SU-DHL-6 (cell line): ENCODE results near the gene ASTN2.

Experiments
- H2AFZ ChIP-seq: fragments of 200-600 bp; sonication (generic); 2 replicates; pipeline ENCODE4 v1.6.1; 2014; ENCODE audit warnings: low read depth, mild to moderate bottlenecking, moderate library complexity, mixed read lengths, antibody characterized with exemption, low read length; ENCODE audit not compliant: severe bottlenecking
- H3F3A ChIP-seq: fragments of 200-600 bp; shearing (Covaris generic); 2 replicates; pipeline ENCODE4 v1.6.0; 2016; ENCODE audit warnings: antibody characterized with exemption, mild to moderate bottlenecking; ENCODE audit not compliant: insufficient read depth
- H3K27ac ChIP-seq: fragments of 200-600 bp; sonication (generic); 2 replicates; pipeline ENCODE4 v1.5.1; 2016; ENCODE audit warnings: low read depth, mild to moderate bottlenecking, low read length, moderate library complexity, mixed read lengths
- H3K27me3 ChIP-seq: fragments of 200-600 bp; sonication (generic), shearing (Covaris generic); 2 replicates; pipeline ENCODE4 v1.6.0; 2014; ENCODE audit warnings: mild to moderate bottlenecking, low read length
- H3K36me3 ChIP-seq: fragments of 200-600 bp; sonication (generic); 2 replicates; pipeline ENCODE4 v1.6.1; 2014; ENCODE audit warnings: mild to moderate bottlenecking, low read length, mixed read lengths
- H3K4me2 ChIP-seq: fragments of 300-600, 200-600 bp; shearing (Covaris generic), sonication (generic); 2 replicates; pipeline ENCODE4 v1.6.0; 2014; ENCODE audit warnings: low read length, low read depth, mild to moderate bottlenecking; ENCODE audit not compliant: poor library complexity, severe bottlenecking
- H3K4me3 ChIP-seq: fragments of 200-600 bp; sonication (generic); 2 replicates; pipeline ENCODE4 v1.5.1; 2014; ENCODE audit warnings: antibody characterized with exemption, low read length, mild to moderate bottlenecking, mixed read lengths; ENCODE audit not compliant: insufficient read depth, poor library complexity, severe bottlenecking
- H3K79me2 ChIP-seq: fragments of 200-600 bp; sonication (generic); 2 replicates; pipeline ENCODE4 v1.6.1; 2014; ENCODE audit warnings: mild to moderate bottlenecking, low read length, moderate library complexity; ENCODE audit not compliant: insufficient read depth
- H3K9ac ChIP-seq: fragments of 200-600 bp; sonication (generic); 2 replicates; pipeline ENCODE4 v1.7.0; 2014; ENCODE audit warnings: mild to moderate bottlenecking, low read length
- H3K9me2 ChIP-seq: fragments of 200-600 bp; sonication (generic); replicated peaks from 2 replicates; pipeline ENCODE4 v1.6.1; 2014; ENCODE audit warnings: low read length; ENCODE audit not compliant: insufficient read depth
- H3K9me3 ChIP-seq: fragments of 200-600 bp; sonication (generic); 2 replicates; pipeline ENCODE4 v1.6.1; 2014; ENCODE audit warnings: low read length, mixed read lengths; ENCODE audit not compliant: insufficient read depth
- H4K20me1 ChIP-seq: fragments of 200-600 bp; sonication (generic); 2 replicates; pipeline ENCODE4 v1.6.1; 2014; ENCODE audit warnings: low read depth, mild to moderate bottlenecking, antibody characterized with exemption, low read length, moderate library complexity, mixed read lengths
- CTCF ChIP-seq: fragments of 200-600 bp; sonication (generic); IDR thresholded peaks from one replicate; pipeline ENCODE4 v1.5.1; 2017; ENCODE audit warnings: antibody characterized with exemption, mild to moderate bottlenecking, low read length, moderate library complexity; ENCODE audit not compliant: insufficient read depth, poor library complexity, severe bottlenecking
- EZH2phosphoT487 ChIP-seq: fragments of 200-600 bp; sonication (generic), shearing (Covaris generic); conservative IDR thresholded peaks from 2 replicates; pipeline ENCODE4 v1.6.1; 2018; ENCODE audit warnings: mild to moderate bottlenecking, antibody characterized with exemption, low read length, moderate library complexity, mixed read lengths

The ASTN2 gene

GRCh38 chr9:117317192-117317591, 97.7 kb downstream of the ASTN2 start:
- no peaks in the 10 kb centered on the region for H3K9me3 ChIP-seq
- H3F3A ChIP-seq: no peaks in the 10 kb centered on the region
- no peaks in the 10 kb centered on the region for H3K36me3 ChIP-seq
- H3K4me2 ChIP-seq: no peak overlapping the region
- TF ChIP-seq EZH2phosphoT487 (no peak), CTCF (no peak)
- H2AFZ ChIP-seq: no peak overlapping the region
- no peaks in the 10 kb centered on the region for H3K79me2 ChIP-seq
- H3K4me3 ChIP-seq: no peak overlapping the region
- no peaks in the 10 kb centered on the region for H4K20me1 ChIP-seq
- H3K27ac ChIP-seq: no peak overlapping the region
- no peaks in the 10 kb centered on the region for H3K27me3 ChIP-seq
- no peak overlapping the region for H3K9ac ChIP-seq
- H3K9me2 ChIP-seq: no peaks in the 10 kb centered on the region

GRCh38 chr9:117315236-117315635, 99.6 kb downstream of the ASTN2 start:
- Histone ChIP-seq H3K9me3 (no peaks in the 10 kb centered on the region), H3K4me2 (no peak overlapping the region), H3K36me3 (no peaks in the 10 kb centered on the region), H3F3A (no peaks in the 10 kb centered on the region), H3K9me2 (no peaks in the 10 kb centered on the region), H3K9ac (no peak overlapping the region), H3K27me3 (no peaks in the 10 kb centered on the region), H4K20me1 (no peaks in the 10 kb centered on the region), H3K79me2 (no peaks in the 10 kb centered on the region), H3K27ac (no peak overlapping the region), H3K4me3 (no peak overlapping the region), H2AFZ (no peak overlapping the region)
- no peak for TF ChIP-seq CTCF
- no peak for TF ChIP-seq EZH2phosphoT487

- Histone ChIP-seq H4K20me1 (no peaks in the 10 kb centered on the region), H3K4me2 (no peak overlapping the region), H3K9ac (no peak overlapping the region), H2AFZ (no peak overlapping the region), H3K79me2 (no peaks in the 10 kb centered on the region), H3K27ac (no peak overlapping the region), H3K36me3 (no peaks in the 10 kb centered on the region), H3K27me3 (no peaks in the 10 kb centered on the region), H3K9me3 (no peaks in the 10 kb centered on the region), H3K4me3 (no peak overlapping the region), H3F3A (no peaks in the 10 kb centered on the region), H3K9me2 (no peaks in the 10 kb centered on the region)
- TF ChIP-seq EZH2phosphoT487: no peak
- TF ChIP-seq CTCF: no peak
Measured at GRCh38 chr9:117313989-117314388, 100.9 kb downstream of the ASTN2 start.

GRCh38 chr9:117307701-117308100, 107.2 kb downstream of the ASTN2 start:
- H3K79me2 ChIP-seq: no peaks in the 10 kb centered on the region
- H3K27ac ChIP-seq: no peak overlapping the region
- TF ChIP-seq CTCF (no peak), EZH2phosphoT487 (no peak)
- H3K36me3 ChIP-seq: no peaks in the 10 kb centered on the region
- no peak overlapping the region for H3K9ac ChIP-seq
- H3K4me3 ChIP-seq: no peak overlapping the region
- no peak overlapping the region for H3K4me2 ChIP-seq
- no peaks in the 10 kb centered on the region for H3K9me2 ChIP-seq
- H2AFZ ChIP-seq: no peak overlapping the region
- no peaks in the 10 kb centered on the region for H3K9me3 ChIP-seq
- H3K27me3 ChIP-seq: no peaks in the 10 kb centered on the region
- H4K20me1 ChIP-seq: no peaks in the 10 kb centered on the region
- H3F3A ChIP-seq: no peaks in the 10 kb centered on the region
